ENCODE results near the gene GRM4. TPM values are rescaled to one million over a fixed set of nuclear protein-coding genes. Genes with fewer than 3 reads are reported as not detected.

GRM4 gene
- polyA plus RNA-seq, 1 of the 3 experiments (the other 2 are of a cell fraction), result not detected

GRCh38 chr6:33971580-33971979 is 174.3 kb downstream of the GRM4 start:
- no peak overlapping the region for H3K4me3 ChIP-seq (ENCODE audit: low read depth in 2 of 2, low read length in 1 of 2)
- no peaks in the 10 kb centered on the region for H3K9me3 ChIP-seq
- no peaks in the 10 kb centered on the region for H4K20me1 ChIP-seq (ENCODE audit: insufficient read depth)
- H3K9ac ChIP-seq, result no peak overlapping the region
- H3K36me3 ChIP-seq (replicated peaks in 1 of 2; ENCODE audit: control insufficient read depth in 1 of 2, insufficient read depth in 2 of 2, low read length in 1 of 2), result no peaks in the 10 kb centered on the region
- TF ChIP-seq TEAD4 (IDR thresholded peaks at IDR 0.05; ENCODE audit: borderline replicate concordance, insufficient read depth) (no peak), JUND (IDR thresholded peaks at IDR 0.05) (no peak), SMC3 (IDR thresholded peaks at IDR 0.05; ENCODE audit: low read depth, low read length) (no peak), EZH2phosphoT487 (IDR thresholded peaks at IDR 0.05; ENCODE audit: borderline replicate concordance, low read depth) (no peak)
- no peak overlapping the region for H3K4me2 ChIP-seq
- H3K27ac ChIP-seq (ENCODE audit: low read depth in 2 of 2, low read length in 1 of 2), result no peak overlapping the region
- H3K4me1 ChIP-seq (ENCODE audit: control insufficient read depth in 1 of 2, insufficient read depth in 2 of 2, low read depth in 1 of 2, low read length in 1 of 2), result no peaks in the 10 kb centered on the region
- WGBS (ENCODE audit: low lambda C conversion rate), result 30% methylated on average over 4 of the region's 4 CpGs
- ChIA-PET CTCF (no interaction called here), POLR2A (no interaction called here)
- no peak for DNase-seq
- H2AFZ ChIP-seq (ENCODE audit: low read depth), result no peak overlapping the region
- no peaks in the 10 kb centered on the region for H3F3A ChIP-seq (replicated peaks; ENCODE audit: insufficient read depth)
- H3K27me3 ChIP-seq (ENCODE audit: insufficient read depth), result no peaks in the 10 kb centered on the region
- no peaks in the 10 kb centered on the region for H3K79me2 ChIP-seq (ENCODE audit: insufficient read depth)
- no peaks in the 10 kb centered on the region for H3K9me2 ChIP-seq

Small RNA genes within 50 kb of the gene (small RNA-seq; reads per million reads assigned to genes)
- 0 reads per million in 7 experiments for gene MIR1275

Other genes starting within 250 kb of the GRM4 start
- gene HMGA1, start 90.8 kb upstream of the GRM4 start, polyA plus RNA-seq (2012; rRNA removed), result 185 and 433 TPM in 2 replicates
- gene SMIM29, start 102.9 kb upstream of the GRM4 start, polyA plus RNA-seq (2012; rRNA removed), result 50.2 and 52.2 TPM in 2 replicates
- 11.9 and 14.4 TPM in 2 replicates for gene NUDT3, start 246.6 kb upstream of the GRM4 start, polyA plus RNA-seq (2012; rRNA removed)

Measured in SK-N-SH (cell line).